Stimulated activated CD8-positive, alpha-beta memory T cell treated with anti-CD3 and anti-CD28 coated beads, Interleukin-2, amount 100 ng/mL, for 1 hour (primary cell): ENCODE measurements around the gene KRT26.
"Not testable (repeated sequence)": the region's sequence is repeated elsewhere in the genome, so short reads cannot be mapped to it uniquely, and the experiment has no call there.

Experiments used
- DNase-seq, 2 donors: peaks; one replicate each; pipeline ENCODE4 v3.0.0-alpha.2; 2020; ENCODE audit warnings: low read depth in 2 of 2

The KRT26 gene

DNA sequence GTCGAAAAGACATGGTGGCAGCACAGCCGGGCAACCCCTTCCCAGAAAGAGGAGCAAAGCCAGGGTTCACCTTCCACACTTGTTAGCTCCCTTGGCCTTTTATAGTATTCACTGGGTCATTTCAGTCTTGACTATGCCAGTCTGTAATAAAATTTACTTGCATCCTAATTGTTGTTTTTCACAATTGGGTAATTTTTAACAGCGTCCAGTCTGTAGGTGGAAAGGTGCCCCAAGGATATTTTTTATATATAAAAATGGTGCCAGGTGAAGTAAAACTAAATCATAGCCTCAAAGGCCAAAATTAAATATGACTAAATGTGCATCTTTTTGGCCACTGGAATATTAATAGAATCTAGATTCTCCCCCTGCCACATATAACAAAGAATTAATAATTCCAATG is at the start of gene KRT26:
TSS of gene KRT26 (minus strand) at position 101 of the 400 bp plus-strand sequence. CDS start at position 13, 88 bp downstream.
- no peak for DNase-seq

GRCh38 chr17:40821536-40821935 is 49.5 kb upstream of the KRT26 start:
- DNase-seq = no peak

- no peak for DNase-seq
These were observed 48.3 kb upstream of the KRT26 start for GRCh38 chr17:40820228-40820838.

GRCh38 chr17:40819528-40820125 is 47.6 kb upstream of the KRT26 start:
- no peak for DNase-seq

DNA sequence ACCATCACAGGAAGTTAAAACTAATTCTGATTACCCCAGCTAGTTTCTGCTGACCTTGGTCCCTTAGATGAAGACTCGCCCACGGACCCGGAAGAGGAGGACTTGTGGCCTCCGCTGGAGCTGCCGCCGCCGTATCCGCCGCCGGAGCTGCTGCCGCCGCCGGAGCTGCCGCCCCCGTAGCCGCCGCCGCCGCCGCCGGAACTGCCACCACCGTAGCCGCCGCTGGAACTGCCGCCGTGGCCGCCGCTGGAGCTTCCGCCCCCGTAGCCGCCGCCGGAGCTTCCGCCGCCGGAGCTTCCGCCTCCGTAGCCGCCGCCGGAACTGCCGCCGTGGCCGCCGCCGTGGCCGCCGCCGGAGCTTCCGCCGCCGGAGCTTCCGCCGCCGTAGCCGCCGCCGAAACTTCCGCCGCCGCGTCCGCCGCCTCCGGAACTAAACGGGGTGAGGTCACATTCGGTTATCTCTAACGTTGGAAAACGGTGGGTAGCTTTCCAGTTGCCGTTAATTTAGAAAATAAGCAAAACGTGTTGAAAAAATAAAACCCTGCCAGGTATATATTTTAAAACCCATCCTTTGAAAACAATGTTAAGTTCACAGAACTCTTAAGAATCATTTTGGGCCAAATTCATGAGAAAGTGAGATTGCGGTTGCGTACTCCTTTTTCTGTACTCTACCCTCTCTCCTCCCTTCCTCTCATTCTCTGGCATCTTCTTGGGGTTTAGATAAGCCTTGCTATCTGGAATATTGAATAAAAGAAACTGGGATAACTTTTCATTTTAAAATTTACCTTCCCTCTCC is 46.9 kb upstream of the KRT26 start:
- DNase-seq = peak; percentile 70 to 78

DNA sequence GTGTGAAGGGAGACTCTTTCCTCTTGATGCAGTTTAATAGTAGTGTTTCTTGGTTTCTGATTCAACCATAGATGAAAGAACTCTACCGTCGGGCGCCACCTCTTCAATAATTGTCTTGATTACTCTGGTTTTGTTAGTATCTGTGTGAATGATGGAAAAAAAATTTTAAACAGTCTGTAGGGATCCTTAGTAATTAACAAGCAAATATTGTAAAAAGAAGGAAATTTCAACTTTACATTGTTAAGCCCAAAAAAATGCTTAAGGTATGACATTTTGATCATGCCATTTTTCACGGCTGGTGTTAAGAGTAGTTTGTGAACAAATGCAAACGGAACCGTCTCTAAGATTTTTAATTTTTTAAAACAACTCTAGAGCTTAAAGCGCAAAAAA is 46.3 kb upstream of the KRT26 start:
- no peak for DNase-seq

DNA sequence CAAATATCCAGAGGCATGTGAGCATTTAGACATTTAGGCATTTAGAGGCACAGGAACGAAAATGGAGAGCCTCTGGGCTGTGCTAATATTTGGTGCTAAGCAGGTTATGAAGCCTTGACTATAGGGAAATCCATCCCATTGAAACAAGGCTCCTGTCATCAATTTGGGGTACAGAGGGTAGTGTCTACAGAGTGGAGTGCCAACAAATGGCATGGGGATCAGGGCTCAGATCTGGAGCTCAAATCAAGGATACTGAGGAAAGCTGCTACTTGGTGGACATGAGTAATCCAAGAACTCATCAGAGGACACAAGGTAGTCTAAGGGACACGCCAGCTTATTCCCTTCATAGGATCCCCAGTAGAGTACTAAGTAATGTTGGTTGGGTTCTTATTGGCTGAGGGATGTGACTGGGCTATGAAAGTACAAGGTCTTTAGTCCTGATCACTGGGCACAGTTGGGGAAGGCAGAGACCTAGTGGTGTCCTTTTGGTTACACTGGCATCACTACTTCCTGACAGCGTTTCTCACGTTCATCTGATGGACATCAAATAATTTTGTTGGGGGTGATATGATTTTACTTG is 45.2 kb upstream of the KRT26 start:
- no peak for DNase-seq

DNA sequence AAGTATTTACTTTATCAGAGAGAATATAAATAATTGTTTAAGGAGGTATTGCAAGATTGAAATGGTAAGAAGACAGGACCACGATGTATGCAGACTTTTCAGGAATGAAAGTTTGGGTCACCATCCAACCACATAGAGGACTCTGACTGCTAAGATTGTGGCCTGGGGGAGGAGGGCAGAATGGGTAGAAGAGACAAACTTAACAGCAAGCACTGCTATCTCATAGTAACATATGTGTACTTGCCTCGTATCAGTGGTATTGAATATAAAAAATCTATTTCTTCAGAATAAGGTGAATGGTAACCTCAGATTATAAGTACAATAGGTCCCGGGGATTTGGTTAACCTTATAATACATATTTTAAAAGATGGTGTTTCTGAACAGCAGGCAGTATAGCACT is 44.6 kb upstream of the KRT26 start:
- no peak for DNase-seq

DNA sequence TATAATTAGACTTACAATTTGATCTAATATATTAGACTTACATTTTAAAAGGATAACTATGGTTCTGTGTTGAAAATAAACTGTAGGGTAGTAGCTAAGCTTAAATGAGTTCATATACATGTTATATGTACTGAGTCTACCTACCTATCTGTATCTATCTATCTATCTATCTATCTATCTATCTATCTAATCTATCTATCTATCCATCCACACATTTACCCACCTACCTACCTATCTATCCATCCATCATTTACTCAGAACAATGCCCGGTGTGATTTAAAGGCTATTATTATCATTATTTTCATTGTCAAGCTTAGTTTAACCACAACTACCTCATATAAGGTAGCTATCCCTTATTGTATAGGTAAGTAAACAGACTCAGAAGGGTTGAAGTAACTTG is 43.4 kb upstream of the KRT26 start:
- no peak for DNase-seq

GRCh38 chr17:40814657-40815056 is 42.7 kb upstream of the KRT26 start:
- DNase-seq = not testable (repeated sequence)

DNA sequence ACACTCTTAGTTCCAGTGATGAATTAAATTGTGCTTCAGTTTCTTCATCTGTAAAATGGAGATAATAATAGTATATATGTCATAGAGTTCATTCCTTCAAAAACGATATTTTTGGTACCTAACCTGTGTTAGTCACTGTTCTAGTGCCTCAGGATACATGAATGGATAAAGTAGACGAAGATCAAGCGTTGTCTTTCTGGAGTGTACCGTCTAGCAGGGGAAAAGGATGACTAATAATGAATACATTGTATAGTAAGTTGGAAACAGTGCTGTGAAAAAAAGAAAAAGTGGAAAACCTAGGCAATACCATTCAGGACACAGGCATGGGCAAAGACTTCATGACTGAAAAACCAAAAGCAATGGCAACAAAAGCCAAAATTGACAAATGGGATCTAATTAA is 41.8 kb upstream of the KRT26 start:
- DNase-seq = no peak

DNA sequence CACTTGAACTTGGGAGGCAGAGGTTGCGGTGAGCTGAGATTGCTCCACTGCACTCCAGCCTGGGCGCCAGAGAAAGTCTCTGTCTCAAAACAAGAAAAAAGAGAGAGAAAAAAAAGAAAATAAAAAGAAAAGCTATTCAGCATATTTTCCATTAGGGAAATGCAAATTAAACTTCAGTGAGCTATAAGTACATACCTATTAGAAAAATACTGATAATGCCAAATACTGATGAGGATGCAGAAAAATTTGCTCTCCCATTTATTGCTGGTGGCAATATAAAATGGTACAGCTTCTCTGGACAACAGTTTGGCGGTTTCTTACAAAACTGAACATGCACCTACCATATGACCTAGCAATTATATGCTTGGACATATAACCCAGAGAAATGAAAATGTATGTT is 40.6 kb upstream of the KRT26 start:
- DNase-seq = no peak

GRCh38 chr17:40810494-40810893 is 38.5 kb upstream of the KRT26 start:
- no peak for DNase-seq

- no peak for DNase-seq
These were observed 37.9 kb upstream of the KRT26 start for GRCh38 chr17:40809721-40810421.

- DNase-seq = no peak
These were observed 34.1 kb upstream of the KRT26 start for GRCh38 chr17:40806131-40806530.

- peak; percentile 41 to 59 for DNase-seq
These were observed 31.6 kb upstream of the KRT26 start for GRCh38 chr17:40803617-40804082.

DNA sequence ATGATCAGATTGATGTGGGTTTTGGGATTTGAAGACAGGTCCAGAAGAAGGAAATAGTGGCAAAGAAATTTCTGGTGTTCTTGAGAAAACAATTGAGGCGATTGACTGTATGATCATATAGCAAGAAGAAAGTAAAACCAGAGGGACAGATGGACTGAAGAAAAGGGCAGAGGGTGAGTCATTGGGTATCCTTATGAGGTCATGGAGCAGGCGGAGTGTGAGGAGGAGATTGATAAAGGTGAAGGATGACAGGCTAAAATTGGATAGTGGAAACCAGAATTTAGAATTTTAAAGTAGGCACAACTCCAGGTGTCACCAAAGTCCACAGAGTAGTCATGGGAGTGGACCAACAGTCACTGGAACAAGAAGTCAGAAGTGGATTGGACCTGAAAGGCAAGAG is 29.2 kb upstream of the KRT26 start:
- DNase-seq = no peak

GRCh38 chr17:40800381-40800780 is 28.4 kb upstream of the KRT26 start:
- DNase-seq = no peak

DNA sequence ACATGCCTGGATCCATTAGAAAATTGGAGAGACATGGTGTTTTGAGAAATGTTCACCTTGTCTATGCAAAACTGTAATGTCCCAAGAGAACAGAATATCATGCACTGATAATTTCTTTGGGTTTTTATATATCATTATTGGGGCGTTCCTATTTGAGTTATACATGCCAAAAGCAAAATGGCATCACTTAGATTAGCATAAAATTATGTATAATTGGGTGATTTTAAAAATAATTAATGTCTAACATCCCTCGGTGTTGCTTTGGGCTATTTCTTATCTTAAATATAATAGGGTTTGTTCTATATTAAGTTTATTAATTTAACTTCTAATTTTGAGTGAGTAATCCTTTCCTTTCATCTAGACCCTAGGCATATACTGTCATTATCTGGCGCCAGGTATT is 27.9 kb upstream of the KRT26 start, which contains the start of gene KRT28:
TSS of gene KRT28 (minus strand) at position 101 of the 400 bp plus-strand sequence. CDS start at position 35, 66 bp downstream.
- DNase-seq = no peak

- DNase-seq = no peak
These were observed 24.8 kb upstream of the KRT26 start for GRCh38 chr17:40796846-40797245.

DNA sequence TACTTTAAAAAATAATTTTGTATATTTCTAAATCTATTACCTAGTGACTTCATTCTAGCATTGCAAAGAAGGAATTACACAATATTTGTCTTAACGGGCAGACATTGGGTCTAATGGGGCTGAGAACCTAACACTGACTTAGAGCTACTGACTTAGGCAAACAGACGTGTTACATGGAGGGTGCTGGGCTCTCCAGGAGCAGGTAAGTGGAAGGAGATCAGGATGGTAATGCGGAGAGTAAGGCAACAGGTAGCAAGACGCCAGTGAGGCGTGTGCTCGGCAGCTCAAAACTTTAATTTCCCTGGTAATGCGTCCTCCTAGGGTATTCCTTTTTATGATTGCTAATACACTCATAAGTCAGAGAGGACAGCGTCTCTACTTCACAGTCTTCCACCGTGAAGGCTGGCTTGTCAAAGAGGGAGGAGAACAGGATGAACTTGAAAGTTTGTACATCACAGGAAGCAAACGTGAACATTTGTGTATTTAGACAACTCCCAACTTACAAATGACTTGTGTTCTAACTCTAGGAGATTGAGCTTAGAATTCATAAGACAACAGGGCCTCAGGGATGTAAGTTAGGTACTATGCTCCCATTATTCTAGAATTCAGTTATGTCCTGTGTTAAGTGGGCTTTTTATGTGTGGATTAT is 23.1 kb upstream of the KRT26 start:
- no peak for DNase-seq
